MM.1S (cell line): ENCODE measurements around the gene SEMA3D.

ENCODE experiments used
- DNase-seq: peaks from one replicate; pipeline ENCODE4 v3.0.0-alpha.2; 2015
- H2AFZ ChIP-seq: fragments of 300-600 bp; sonication (generic); 2 replicates; pipeline ENCODE4 v1.6.0; 2016; ENCODE audit warnings: antibody characterized with exemption, low read length
- H3F3A ChIP-seq: fragments of 300-600 bp; sonication (generic); 2 replicates; pipeline ENCODE4 v1.6.1; 2016; ENCODE audit warnings: mild to moderate bottlenecking, antibody characterized with exemption, low read length, moderate library complexity, mixed read lengths; ENCODE audit not compliant: insufficient read depth
- H3K27ac ChIP-seq: fragments of 300-600 bp; sonication (generic); 2 replicates; pipeline ENCODE4 v1.5.1; 2016; ENCODE audit warnings: mild to moderate bottlenecking, low read length
- H3K27me3 ChIP-seq: fragments of 300-600 bp; sonication (generic); replicated peaks from 2 replicates; pipeline ENCODE4 v1.6.0; 2016; ENCODE audit warnings: low read length; ENCODE audit not compliant: insufficient read depth
- H3K36me3 ChIP-seq: fragments of 300-600 bp; sonication (generic); replicated peaks from 2 replicates; pipeline ENCODE4 v1.6.1; 2016; ENCODE audit warnings: mild to moderate bottlenecking, low read length, mixed read lengths; ENCODE audit not compliant: insufficient read depth
- H3K4me1 ChIP-seq: fragments of 300-600 bp; sonication (generic); 2 replicates; pipeline ENCODE4 v1.6.1; 2016; ENCODE audit warnings: low read length, mixed read lengths
- H3K4me2 ChIP-seq: fragments of 300-600 bp; sonication (generic); 2 replicates; pipeline ENCODE4 v1.6.0; 2016; ENCODE audit warnings: low read depth, low read length
- H3K4me3 ChIP-seq: fragments of 300-600 bp; sonication (generic); 2 replicates; pipeline ENCODE4 v1.5.1; 2016; ENCODE audit warnings: low read length, mixed read lengths
- H3K79me2 ChIP-seq: fragments of 300-600 bp; sonication (generic); 2 replicates; pipeline ENCODE4 v1.6.1; 2016; ENCODE audit warnings: mixed run types, low read length, mixed read lengths
- H3K9ac ChIP-seq: fragments of 300-600 bp; sonication (generic); 2 replicates; pipeline ENCODE4 v1.6.1; 2016; ENCODE audit warnings: low read length, mixed read lengths
- H3K9me2 ChIP-seq: fragments of 300-600 bp; sonication (generic); replicated peaks from 2 replicates; pipeline ENCODE4 v1.6.1; 2016; ENCODE audit warnings: mild to moderate bottlenecking, low read length, mixed read lengths; ENCODE audit not compliant: insufficient read depth
- H3K9me3 ChIP-seq: fragments of 300-600 bp; sonication (generic); replicated peaks from 2 replicates; pipeline ENCODE4 v1.6.1; 2016; ENCODE audit warnings: mild to moderate bottlenecking, low read length, mixed read lengths; ENCODE audit not compliant: insufficient read depth
- H4K20me1 ChIP-seq: fragments of 300-600 bp; sonication (generic); 2 replicates; pipeline ENCODE4 v1.6.1; 2016; ENCODE audit warnings: mild to moderate bottlenecking, low read length, moderate library complexity, mixed read lengths; ENCODE audit not compliant: insufficient read depth
- EZH2 ChIP-seq: fragments of 300-600 bp; sonication (generic); optimal IDR thresholded peaks from 2 replicates; pipeline ENCODE3; 2017; ENCODE audit warnings: low read depth, mild to moderate bottlenecking, antibody characterized with exemption, low read length, mixed read lengths
- EZH2phosphoT487 ChIP-seq: fragments of 300-600 bp; sonication (generic); IDR thresholded peaks from 2 replicates; pipeline ENCODE4 v1.6.1; 2018; ENCODE audit warnings: antibody characterized with exemption, low read length
- TF ChIP-seq, protein P1 (sequence below): fragments of 300-600 bp; sonication (generic); IDR thresholded peaks from 2 replicates; pipeline ENCODE4 v1.5.1; 2016; ENCODE audit warnings: antibody characterized with exemption, low read length, mixed read lengths

Gene SEMA3D

DNA sequence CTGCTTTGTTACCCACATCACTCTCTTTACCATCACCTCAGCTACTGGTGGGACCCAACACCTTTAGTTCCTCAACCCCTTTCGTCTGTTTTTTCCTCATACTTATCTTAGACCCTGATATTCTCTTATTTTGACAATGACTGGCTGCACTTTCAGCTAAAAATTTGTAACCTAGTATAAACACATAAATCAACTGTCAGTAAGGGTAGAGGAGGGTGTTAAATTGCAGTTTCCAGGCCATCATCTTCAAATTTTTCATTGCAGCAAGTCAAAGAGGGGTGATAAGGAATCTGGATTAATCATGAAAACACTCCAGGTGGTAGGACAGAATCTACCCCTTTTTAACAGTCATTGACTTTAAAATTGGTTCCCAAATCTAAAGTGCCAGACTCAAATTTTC, 27.9 kb downstream of the SEMA3D start:
- H3K36me3 ChIP-seq: no peaks in the 10 kb centered on the region
- no peaks in the 10 kb centered on the region for H3K9me2 ChIP-seq
- H4K20me1 ChIP-seq: no peaks in the 10 kb centered on the region
- no peak for DNase-seq
- TF ChIP-seq EZH2phosphoT487: no peak
- TF ChIP-seq, protein P1, sequence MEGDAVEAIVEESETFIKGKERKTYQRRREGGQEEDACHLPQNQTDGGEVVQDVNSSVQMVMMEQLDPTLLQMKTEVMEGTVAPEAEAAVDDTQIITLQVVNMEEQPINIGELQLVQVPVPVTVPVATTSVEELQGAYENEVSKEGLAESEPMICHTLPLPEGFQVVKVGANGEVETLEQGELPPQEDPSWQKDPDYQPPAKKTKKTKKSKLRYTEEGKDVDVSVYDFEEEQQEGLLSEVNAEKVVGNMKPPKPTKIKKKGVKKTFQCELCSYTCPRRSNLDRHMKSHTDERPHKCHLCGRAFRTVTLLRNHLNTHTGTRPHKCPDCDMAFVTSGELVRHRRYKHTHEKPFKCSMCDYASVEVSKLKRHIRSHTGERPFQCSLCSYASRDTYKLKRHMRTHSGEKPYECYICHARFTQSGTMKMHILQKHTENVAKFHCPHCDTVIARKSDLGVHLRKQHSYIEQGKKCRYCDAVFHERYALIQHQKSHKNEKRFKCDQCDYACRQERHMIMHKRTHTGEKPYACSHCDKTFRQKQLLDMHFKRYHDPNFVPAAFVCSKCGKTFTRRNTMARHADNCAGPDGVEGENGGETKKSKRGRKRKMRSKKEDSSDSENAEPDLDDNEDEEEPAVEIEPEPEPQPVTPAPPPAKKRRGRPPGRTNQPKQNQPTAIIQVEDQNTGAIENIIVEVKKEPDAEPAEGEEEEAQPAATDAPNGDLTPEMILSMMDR: no peak
- no peak for TF ChIP-seq EZH2
- H3K4me3 ChIP-seq: no peak overlapping the region
- no peak overlapping the region for H3K27ac ChIP-seq
- no peaks in the 10 kb centered on the region for H3K27me3 ChIP-seq
- no peak overlapping the region for H3K9ac ChIP-seq
- no peak overlapping the region for H3K4me2 ChIP-seq
- H3F3A ChIP-seq: no peaks in the 10 kb centered on the region
- no peaks in the 10 kb centered on the region for H3K4me1 ChIP-seq
- H3K9me3 ChIP-seq: no peaks in the 10 kb centered on the region
- no peaks in the 10 kb centered on the region for H3K79me2 ChIP-seq
- no peak overlapping the region for H2AFZ ChIP-seq

DNA sequence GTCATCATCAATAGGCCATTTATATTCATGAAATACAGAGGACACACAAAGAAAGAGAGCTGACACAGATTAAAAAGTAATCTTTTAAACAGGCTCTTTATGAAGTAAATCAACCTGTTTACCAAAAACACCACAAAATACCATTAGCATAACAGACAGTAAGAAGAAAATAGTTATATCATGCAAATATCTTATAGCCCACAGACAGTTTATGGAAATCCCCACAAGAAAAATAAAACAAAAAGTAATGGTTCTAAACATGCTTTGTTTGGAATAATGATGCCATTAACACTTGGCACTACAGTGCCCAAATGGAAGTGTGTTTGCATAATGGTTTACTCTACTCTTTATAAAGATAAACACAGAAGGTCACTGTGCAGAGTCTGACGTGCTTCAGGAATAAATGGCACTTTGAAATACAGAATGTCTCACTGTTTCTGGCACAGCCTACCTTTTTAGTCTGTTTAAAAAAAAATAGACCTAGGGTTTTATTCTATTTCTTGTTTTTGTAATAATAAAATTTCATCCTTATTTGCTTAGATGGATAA, 30.1 kb downstream of the SEMA3D start:
- Histone ChIP-seq H3K4me1 (no peaks in the 10 kb centered on the region), H3F3A (no peaks in the 10 kb centered on the region), H3K4me2 (no peak overlapping the region), H4K20me1 (no peaks in the 10 kb centered on the region), H3K4me3 (no peak overlapping the region), H3K9me2 (no peaks in the 10 kb centered on the region), H3K27me3 (no peaks in the 10 kb centered on the region), H3K27ac (no peak overlapping the region), H3K9ac (no peak overlapping the region), H3K36me3 (no peaks in the 10 kb centered on the region), H3K9me3 (no peaks in the 10 kb centered on the region), H2AFZ (no peak overlapping the region), H3K79me2 (no peaks in the 10 kb centered on the region)
- TF ChIP-seq EZH2phosphoT487: no peak
- no peak for TF ChIP-seq EZH2
- TF ChIP-seq, protein P1: no peak
- no peak for DNase-seq

DNA sequence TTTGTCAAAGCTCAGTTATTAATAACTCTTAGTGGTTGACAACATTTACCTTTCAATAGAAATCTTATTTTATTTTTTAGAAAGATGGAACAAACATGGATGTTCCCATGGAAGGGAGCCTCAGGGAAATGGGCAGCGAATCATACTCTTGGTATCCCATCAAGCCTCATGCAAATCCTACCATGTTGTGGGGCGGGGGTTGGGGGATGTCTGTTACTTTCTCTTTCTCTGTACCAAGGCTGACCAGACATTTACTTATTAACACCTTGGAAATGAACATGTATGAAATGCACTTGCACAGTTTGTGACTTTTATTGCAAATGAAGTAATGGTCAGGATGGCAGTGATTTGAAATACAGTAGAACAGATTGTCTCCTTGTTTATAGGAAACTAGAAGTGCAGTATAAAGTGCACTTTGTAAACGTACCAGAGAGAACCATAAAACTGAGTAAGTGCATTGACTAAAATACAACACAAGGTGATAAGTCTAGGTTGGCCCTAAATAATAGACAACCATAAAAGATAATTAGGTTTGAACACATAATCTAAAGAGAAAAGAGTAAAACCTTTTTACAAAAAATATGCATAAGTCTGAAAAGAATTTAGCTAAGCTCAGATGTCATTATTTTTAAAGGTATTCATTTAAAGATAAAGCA, 32.4 kb downstream of the SEMA3D start:
- Histone ChIP-seq H3K4me3 (no peak overlapping the region), H3K27ac (no peak overlapping the region), H3K4me2 (no peak overlapping the region), H3K36me3 (no peaks in the 10 kb centered on the region), H3K9me3 (no peaks in the 10 kb centered on the region), H3K9me2 (no peaks in the 10 kb centered on the region), H3K79me2 (no peaks in the 10 kb centered on the region), H4K20me1 (no peaks in the 10 kb centered on the region), H3K9ac (no peak overlapping the region), H2AFZ (no peak overlapping the region), H3F3A (no peaks in the 10 kb centered on the region), H3K27me3 (no peaks in the 10 kb centered on the region), H3K4me1 (no peaks in the 10 kb centered on the region)
- TF ChIP-seq, protein P1: no peak
- no peak for TF ChIP-seq EZH2
- no peak for TF ChIP-seq EZH2phosphoT487
- DNase-seq: no peak
